Esophagus squamous epithelium (tissue), 4 donors: ENCODE measurements around the gene HP1BP3.

Experiments
- POLR2A ChIP-seq, 4 donors: fragments of 450-650 bp; IDR thresholded peaks; one replicate each; pipeline ENCODE4 v1.6.1; 2017; ENCODE audit warnings: antibody characterized with exemption in 4 of 4, mild to moderate bottlenecking in 4 of 4, moderate library complexity in 3 of 4
- TF ChIP-seq, protein P1 (sequence below), 6 experiments: fragments of 450-650 bp in 4 of 6; fragments of 200-600 bp in 2 of 6; sonication (generic) in 2 of 6; IDR thresholded peaks; one replicate each; pipeline ENCODE4 v1.5.1; 2016 to 2019; ENCODE audit warnings: antibody characterized with exemption in 6 of 6, mild to moderate bottlenecking in 4 of 6, moderate library complexity in 4 of 6

DNA sequence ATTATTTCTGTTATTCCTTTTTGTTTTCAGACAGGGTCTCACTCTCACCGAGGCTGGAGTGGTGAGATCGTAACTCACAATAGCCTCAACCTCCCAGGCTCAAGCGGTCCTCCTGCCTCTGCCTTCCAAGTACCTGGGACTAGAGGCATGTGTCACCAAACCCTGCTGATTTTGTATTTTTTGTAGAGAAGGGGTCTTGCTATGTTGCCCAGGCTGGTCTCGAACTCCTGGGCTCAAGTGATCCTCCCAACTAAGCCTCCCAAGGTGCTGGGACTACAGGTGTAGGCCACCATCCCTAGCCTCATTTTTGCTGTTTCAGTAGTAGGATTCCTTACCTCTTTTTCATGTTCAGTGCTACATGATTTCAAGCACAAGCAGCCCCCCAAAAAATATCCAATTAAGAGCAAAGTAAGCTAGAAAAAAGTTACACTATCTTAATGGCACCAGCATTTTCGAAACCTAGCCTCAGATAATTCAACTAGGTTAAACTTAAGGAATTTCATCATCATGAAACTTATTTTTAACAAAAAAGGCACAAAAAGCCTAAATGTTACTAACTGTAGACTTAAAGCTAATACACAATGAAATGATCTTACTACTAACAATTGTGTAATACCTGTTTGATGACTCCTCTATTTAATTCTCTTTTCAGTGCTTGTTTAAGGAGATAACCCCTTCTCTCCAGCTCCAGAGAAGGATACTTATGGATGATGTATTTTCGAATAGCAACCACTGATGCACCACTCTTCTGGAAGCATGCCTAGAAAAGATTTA, 16.6 kb downstream of the HP1BP3 start:
- TF ChIP-seq, protein P1, sequence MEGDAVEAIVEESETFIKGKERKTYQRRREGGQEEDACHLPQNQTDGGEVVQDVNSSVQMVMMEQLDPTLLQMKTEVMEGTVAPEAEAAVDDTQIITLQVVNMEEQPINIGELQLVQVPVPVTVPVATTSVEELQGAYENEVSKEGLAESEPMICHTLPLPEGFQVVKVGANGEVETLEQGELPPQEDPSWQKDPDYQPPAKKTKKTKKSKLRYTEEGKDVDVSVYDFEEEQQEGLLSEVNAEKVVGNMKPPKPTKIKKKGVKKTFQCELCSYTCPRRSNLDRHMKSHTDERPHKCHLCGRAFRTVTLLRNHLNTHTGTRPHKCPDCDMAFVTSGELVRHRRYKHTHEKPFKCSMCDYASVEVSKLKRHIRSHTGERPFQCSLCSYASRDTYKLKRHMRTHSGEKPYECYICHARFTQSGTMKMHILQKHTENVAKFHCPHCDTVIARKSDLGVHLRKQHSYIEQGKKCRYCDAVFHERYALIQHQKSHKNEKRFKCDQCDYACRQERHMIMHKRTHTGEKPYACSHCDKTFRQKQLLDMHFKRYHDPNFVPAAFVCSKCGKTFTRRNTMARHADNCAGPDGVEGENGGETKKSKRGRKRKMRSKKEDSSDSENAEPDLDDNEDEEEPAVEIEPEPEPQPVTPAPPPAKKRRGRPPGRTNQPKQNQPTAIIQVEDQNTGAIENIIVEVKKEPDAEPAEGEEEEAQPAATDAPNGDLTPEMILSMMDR (IDR thresholded peaks at IDR 0.05), result no peak
- TF ChIP-seq POLR2A (IDR thresholded peaks at IDR 0.05), result no peak
